ENCODE results near the gene FBXW8. TPM values are rescaled to one million over a fixed set of nuclear protein-coding genes. Genes with fewer than 3 reads are reported as not detected.

FBXW8 gene
- total RNA-seq, 1 experiment from 2014 or later: 15.3 TPM

GRCh38 chr12:116962783-116963356 is 52.1 kb downstream of the FBXW8 start:
- Histone ChIP-seq H2BK5ac (ENCODE audit: insufficient read length, low read length) (no peak overlapping the region), H4K8ac (replicated peaks; ENCODE audit: insufficient read length, low read depth, low read length) (no peak overlapping the region), H3K56ac (ENCODE audit: insufficient read length, low read depth, low read length) (no peak overlapping the region), H4K91ac (ENCODE audit: insufficient read length, low read depth, low read length) (no peak overlapping the region), H3K4ac (ENCODE audit: low read depth, low read length) (no peak overlapping the region), H2AK5ac (ENCODE audit: insufficient read length, low read length) (no peak overlapping the region), H2BK12ac (ENCODE audit: insufficient read length, low read depth, low read length) (no peak overlapping the region), H3K4me1 (ENCODE audit: insufficient read depth, low read length) (no peaks in the 10 kb centered on the region), H3K27me3 (ENCODE audit: insufficient read depth, low read length) (no peaks in the 10 kb centered on the region), H3K14ac (ENCODE audit: insufficient read depth, low read length) (no peak overlapping the region), H3K9me3 (ENCODE audit: control insufficient read depth, low read depth, low read length) (no peaks in the 10 kb centered on the region), H3K18ac (ENCODE audit: insufficient read length, low read depth, low read length) (no peak overlapping the region), H2BK120ac (ENCODE audit: low read depth, low read length, poor library complexity, severe bottlenecking) (no peak overlapping the region), H4K5ac (ENCODE audit: insufficient read length, low read depth, low read length) (no peak overlapping the region), H2BK20ac (ENCODE audit: low read depth, low read length, poor library complexity, severe bottlenecking) (no peak overlapping the region), H3K4me2 (ENCODE audit: insufficient read depth, insufficient read length, low read length) (no peak overlapping the region), H3K23me2 (ENCODE audit: insufficient read length, low read depth, low read length, poor library complexity, severe bottlenecking) (no peaks in the 10 kb centered on the region), H3T11ph (ENCODE audit: low read length) (no peak overlapping the region), H4K20me1 (ENCODE audit: control insufficient read depth, insufficient read depth, insufficient read length) (no peaks in the 10 kb centered on the region), H3K79me2 (ENCODE audit: insufficient read depth, low read length) (no peaks in the 10 kb centered on the region), H3K9ac (ENCODE audit: extremely low read depth, insufficient read length, low read length) (no peak overlapping the region), H3K27ac (ENCODE audit: insufficient read length, low read depth, low read length) (no peak overlapping the region), H3K79me1 (ENCODE audit: insufficient read depth, low read depth, low read length, poor library complexity, severe bottlenecking) (no peaks in the 10 kb centered on the region), H3K23ac (ENCODE audit: insufficient read length, low read depth, low read length) (no peak overlapping the region), H2AFZ (ENCODE audit: low read length) (no peak overlapping the region), H2BK15ac (ENCODE audit: low read depth, low read length) (no peak overlapping the region)
- Mint-ChIP-seq H3K27ac (peak overlapping the region in 2 of 3 experiments; percentile 2 to 16; a peak in 2 of 7 replicates), H3K9me3 (no peaks in the 10 kb centered on the region), H3K36me3 (ENCODE audit: insufficient read depth in 1 of 3, low read depth in 3 of 3) (peaks cover 2 to 12% (median 10%) of the 10 kb centered on the region in 3 experiments; a peak in 5 of 7 replicates), H3K27me3 (ENCODE audit: low read depth) (no peaks in the 10 kb centered on the region), H3K4me3 (no peak overlapping the region), H3K4me1 (peaks cover 3 to 4% of the 10 kb centered on the region in 2 experiments)
- no CpG with 5 or more reads among the region's 9 CpGs for WGBS (ENCODE audit: extremely low coverage, insufficient read length, low lambda C conversion rate)
- DNase-seq: no peak
- TF ChIP-seq, protein P1, sequence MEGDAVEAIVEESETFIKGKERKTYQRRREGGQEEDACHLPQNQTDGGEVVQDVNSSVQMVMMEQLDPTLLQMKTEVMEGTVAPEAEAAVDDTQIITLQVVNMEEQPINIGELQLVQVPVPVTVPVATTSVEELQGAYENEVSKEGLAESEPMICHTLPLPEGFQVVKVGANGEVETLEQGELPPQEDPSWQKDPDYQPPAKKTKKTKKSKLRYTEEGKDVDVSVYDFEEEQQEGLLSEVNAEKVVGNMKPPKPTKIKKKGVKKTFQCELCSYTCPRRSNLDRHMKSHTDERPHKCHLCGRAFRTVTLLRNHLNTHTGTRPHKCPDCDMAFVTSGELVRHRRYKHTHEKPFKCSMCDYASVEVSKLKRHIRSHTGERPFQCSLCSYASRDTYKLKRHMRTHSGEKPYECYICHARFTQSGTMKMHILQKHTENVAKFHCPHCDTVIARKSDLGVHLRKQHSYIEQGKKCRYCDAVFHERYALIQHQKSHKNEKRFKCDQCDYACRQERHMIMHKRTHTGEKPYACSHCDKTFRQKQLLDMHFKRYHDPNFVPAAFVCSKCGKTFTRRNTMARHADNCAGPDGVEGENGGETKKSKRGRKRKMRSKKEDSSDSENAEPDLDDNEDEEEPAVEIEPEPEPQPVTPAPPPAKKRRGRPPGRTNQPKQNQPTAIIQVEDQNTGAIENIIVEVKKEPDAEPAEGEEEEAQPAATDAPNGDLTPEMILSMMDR (conservative IDR thresholded peaks at IDR 0.05): no peak
